HG03432 (cell line): Measurements from ENCODE around the gene TMEM154.
"Not testable (repeated sequence)": the region's sequence is repeated elsewhere in the genome, so short reads cannot be mapped to it uniquely, and the experiment has no call there.

Experiments used
- ATAC-seq: cut with Tn5 transposase; IDR thresholded peaks from one replicate; pipeline ENCODE4 v1.9.1; 2021; ENCODE audit warnings: mild to moderate bottlenecking, moderate library complexity; ENCODE audit not compliant: unreplicated experiment

The TMEM154 gene

GRCh38 chr4:152672206-152673092 is 7.3 kb downstream of the TMEM154 start:
- no peak for ATAC-seq

- no peak for ATAC-seq
These were observed 11.3 kb downstream of the TMEM154 start for GRCh38 chr4:152668338-152668964.

GRCh38 chr4:152667781-152668180 is 12.0 kb downstream of the TMEM154 start:
- ATAC-seq: no peak

GRCh38 chr4:152666946-152667345 is 12.9 kb downstream of the TMEM154 start:
- no peak for ATAC-seq

GRCh38 chr4:152665691-152666395 is 14.0 kb downstream of the TMEM154 start:
- ATAC-seq: peak; percentile 26

- not testable (repeated sequence) for ATAC-seq
These were observed 15.8 kb downstream of the TMEM154 start for GRCh38 chr4:152664067-152664378.

- ATAC-seq: peak; percentile 60
These were observed 16.4 kb downstream of the TMEM154 start for GRCh38 chr4:152663203-152664066.

GRCh38 chr4:152661649-152662048 is 18.1 kb downstream of the TMEM154 start:
- no peak for ATAC-seq

- no peak for ATAC-seq
These were observed 19.3 kb downstream of the TMEM154 start for GRCh38 chr4:152660526-152660925.

GRCh38 chr4:152659806-152660205 is 20.0 kb downstream of the TMEM154 start:
- ATAC-seq: peak; percentile 22

- ATAC-seq: no peak
These were observed 22.1 kb downstream of the TMEM154 start for GRCh38 chr4:152657657-152658056.

GRCh38 chr4:152655272-152656129 is 24.3 kb downstream of the TMEM154 start:
- no peak for ATAC-seq

GRCh38 chr4:152652102-152652501 is 27.7 kb downstream of the TMEM154 start:
- no peak for ATAC-seq

- no peak for ATAC-seq
These were observed 28.2 kb downstream of the TMEM154 start for GRCh38 chr4:152651473-152652060.

GRCh38 chr4:152646221-152646620 is 33.6 kb downstream of the TMEM154 start:
- ATAC-seq: no peak

- no peak for ATAC-seq
These were observed 35.7 kb downstream of the TMEM154 start for GRCh38 chr4:152644130-152644529.

- ATAC-seq: peak; percentile 95
These were observed 36.4 kb downstream of the TMEM154 start for GRCh38 chr4:152643153-152644035.
